IMR-90 (cell line): ENCODE results near the gene TMED8. TPM values are rescaled to one million over a fixed set of nuclear protein-coding genes. Genes with fewer than 3 reads are reported as not detected.

Source experiments
- ATAC-seq: fragments of 200-7000 bp; cut with Tn5 transposase; 2 replicates; pipeline ENCODE4 v1.9.1; 2020; ENCODE audit warnings: low read depth, mild to moderate bottlenecking, moderate library complexity
- BruUV-seq: library from RNA; stranded (reverse); fragments of 400-500 nt; replicated peaks from 2 replicates; lab custom pipeline; 2021; lab: Mats Ljungman, UMichigan
- CTCF ChIA-PET: fragments of 300-600 bp; formaldehyde crosslinking; extraction: SDS; loops from one replicate; lab custom pipeline; 2021; ENCODE audit warnings: antibody characterized with exemption; lab: Yijun Ruan, JAX
- POLR2A ChIA-PET: fragments of 300-600 bp; sonication (Branson Sonifier 250); formaldehyde crosslinking; loops from one replicate; lab custom pipeline; 2022; ENCODE audit warnings: antibody characterized with exemption; ENCODE audit not compliant: unreplicated experiment; lab: Charles Lee
- DNase-seq: peaks from one replicate; pipeline ENCODE4 v3.0.0; 2013
- H2AFZ ChIP-seq: replicated peaks from 2 replicates; pipeline ENCODE3; 2013; ENCODE audit warnings: low read length, mild to moderate bottlenecking; ENCODE audit not compliant: poor library complexity
- H2AK5ac ChIP-seq: 2 replicates; pipeline ENCODE4 v1.6.1; 2013; ENCODE audit warnings: low read depth, low read length, inconsistent platforms
- H2AK9ac ChIP-seq: replicated peaks from 2 replicates; pipeline ENCODE3; 2013; ENCODE audit warnings: mild to moderate bottlenecking, low read depth, low read length, moderate library complexity; ENCODE audit not compliant: poor library complexity
- H2BK120ac ChIP-seq: 2 replicates; pipeline ENCODE4 v1.6.1; 2013; ENCODE audit warnings: low read depth, low read length, inconsistent platforms
- H2BK15ac ChIP-seq: 3 replicates; pipeline ENCODE4 v1.6.1; 2013; ENCODE audit warnings: low read depth, low read length, inconsistent platforms
- H2BK20ac ChIP-seq: 2 replicates; pipeline ENCODE4 v1.6.1; 2013; ENCODE audit warnings: low read depth, mild to moderate bottlenecking, inconsistent platforms, low read length, moderate library complexity
- H2BK5ac ChIP-seq: 2 replicates; pipeline ENCODE4 v1.6.1; 2013; ENCODE audit warnings: mild to moderate bottlenecking, low read depth, low read length, inconsistent platforms; ENCODE audit not compliant: poor library complexity, severe bottlenecking
- H3K14ac ChIP-seq: replicated peaks from 2 replicates; pipeline ENCODE4 v1.6.1; 2013; ENCODE audit warnings: low read depth, low read length, inconsistent platforms
- H3K18ac ChIP-seq: 2 replicates; pipeline ENCODE4 v1.6.1; 2013; ENCODE audit warnings: low read depth, low read length, control low read depth
- H3K23ac ChIP-seq: 2 replicates; pipeline ENCODE4 v1.6.1; 2013; ENCODE audit warnings: low read depth, low read length, inconsistent platforms
- H3K27ac ChIP-seq: 2 replicates; pipeline ENCODE4 v1.5.1; 2013; ENCODE audit warnings: mild to moderate bottlenecking, control low read depth, low read length; ENCODE audit not compliant: insufficient read depth
- H3K27me3 ChIP-seq: 2 replicates; pipeline ENCODE4 v1.6.1; 2013; ENCODE audit warnings: low read length; ENCODE audit not compliant: control insufficient read depth, insufficient read depth
- H3K36me3 ChIP-seq: 2 replicates; pipeline ENCODE4 v1.6.1; 2013; ENCODE audit warnings: low read length, mixed read lengths; ENCODE audit not compliant: control insufficient read depth, insufficient read depth
- H3K4ac ChIP-seq: 2 replicates; pipeline ENCODE4 v1.6.1; 2013; ENCODE audit warnings: low read depth, low read length, inconsistent platforms
- H3K4me1 ChIP-seq: 2 replicates; pipeline ENCODE4 v1.6.1; 2013; ENCODE audit warnings: low read length, mixed read lengths; ENCODE audit not compliant: control insufficient read depth, insufficient read depth
- H3K4me2 ChIP-seq: 2 replicates; pipeline ENCODE4 v1.6.1; 2013; ENCODE audit warnings: low read depth, mild to moderate bottlenecking, control low read depth, low read length, moderate library complexity
- H3K4me3 ChIP-seq: 2 replicates; pipeline ENCODE4 v1.5.1; 2013; ENCODE audit warnings: low read depth, mild to moderate bottlenecking, control low read depth, low read length, moderate library complexity; ENCODE audit not compliant: insufficient read depth
- H3K56ac ChIP-seq: 2 replicates; pipeline ENCODE4 v1.6.1; 2013; ENCODE audit warnings: low read length, inconsistent platforms; ENCODE audit not compliant: insufficient read depth; ENCODE audit errors: extremely low read depth
- H3K79me1 ChIP-seq, 2 experiments: 2 replicates each; pipeline ENCODE4 v1.6.1; 2013; ENCODE audit warnings: low read length in 2 of 2, inconsistent platforms in 1 of 2, low read depth in 1 of 2
- H3K9ac ChIP-seq: 2 replicates; pipeline ENCODE4 v1.6.1; 2013; ENCODE audit warnings: low read depth, low read length, control low read depth
- H3K9me1 ChIP-seq: 2 replicates; pipeline ENCODE4 v1.6.1; 2013; ENCODE audit warnings: low read length, inconsistent platforms; ENCODE audit not compliant: insufficient read depth
- H3K9me3 ChIP-seq: 2 replicates; pipeline ENCODE4 v1.6.1; 2013; ENCODE audit warnings: low read length; ENCODE audit not compliant: control insufficient read depth, insufficient read depth
- H4K20me1 ChIP-seq: 2 replicates; pipeline ENCODE4 v1.6.1; 2013; ENCODE audit warnings: low read length, inconsistent platforms; ENCODE audit not compliant: insufficient read depth
- H4K5ac ChIP-seq: 2 replicates; pipeline ENCODE4 v1.6.1; 2013; ENCODE audit warnings: mild to moderate bottlenecking, low read depth, low read length, control low read depth
- H4K8ac ChIP-seq, 2 experiments: 2 replicates each; pipeline ENCODE4 v1.6.1; 2013; ENCODE audit warnings: low read depth in 2 of 2, low read length in 2 of 2, control low read depth in 1 of 2, inconsistent platforms in 1 of 2
- H4K91ac ChIP-seq: 2 replicates; pipeline ENCODE4 v1.6.1; 2013; ENCODE audit warnings: low read depth, low read length, inconsistent platforms; ENCODE audit not compliant: insufficient read depth
- BHLHE40 ChIP-seq: fragments of 150-350 bp; IDR thresholded peaks from 2 replicates; pipeline ENCODE4 v1.6.1; 2016; ENCODE audit warnings: mild to moderate bottlenecking, low read depth, low read length
- WGBS, 2 experiments: methylation state at CpG; one replicate each; pipeline versions ENCODE4 v1.1.5 to v1.1.7; 2013; ENCODE audit warnings: missing lambda C conversion rate in 2 of 2; ENCODE audit not compliant: insufficient read length in 1 of 2; ENCODE audit errors: extremely low coverage in 2 of 2; 5-methylcytosine and 5-hydroxymethylcytosine counted together
- dilution Hi-C: fragments of 300-500 bp; cut with HindIII; formaldehyde crosslinking; loops from one replicate; pipeline ENCODE4 v1.14.3; 2018; ENCODE audit warnings: low sequenced_read_pairs; ENCODE audit not compliant: unreplicated experiment
- in situ Hi-C: fragments of 300-500 bp; cut with MboI; formaldehyde crosslinking; loops from 3 replicates; pipeline ENCODE4 v1.14.3; 2019; ENCODE audit warnings: low sequenced_read_pairs, inconsistent platforms, mixed read lengths
- intact Hi-C: fragments of 100-400 bp; cut with micrococcal nuclease; formaldehyde crosslinking; loops from 2 replicates; pipeline ENCODE4 v1.10.0; 2022
- polyA plus RNA-seq, 3 experiments: library from polyadenylated mRNA; depleted of rRNA; stranded (reverse); fragments of >200 nt; gene quantifications; 2 replicates each; pipeline ENCODE4 v1.2.3, GENCODE V29; 2012; ENCODE audit warnings: low replicate concordance in 1 of 3
- total RNA-seq: library from RNA; depleted of rRNA; stranded (reverse); fragments of >200 nt; gene quantifications from 2 replicates; pipeline ENCODE4 v1.2.3, GENCODE V29; 2012

The TMED8 gene
- total and polyA plus RNA-seq, 2 of the 4 experiments (the other 2 are of a cell fraction) = 2.2 to 5.0 TPM

- Histone ChIP-seq H3K56ac (no peak overlapping the region), H2BK15ac (no peak overlapping the region), H4K20me1 (no peaks in the 10 kb centered on the region), H2BK120ac (no peak overlapping the region), H2AK5ac (no peak overlapping the region), H3K4me3 (no peak overlapping the region), H2AFZ (no peak overlapping the region), H4K5ac (no peak overlapping the region), H3K9me1 (no peaks in the 10 kb centered on the region), H3K4me2 (no peak overlapping the region), H3K9ac (no peak overlapping the region), H4K91ac (no peak overlapping the region), H3K4ac (no peak overlapping the region), H4K8ac (no peak overlapping the region), H3K27ac (no peak overlapping the region), H3K18ac (no peak overlapping the region), H2AK9ac (no peak overlapping the region), H3K23ac (no peak overlapping the region), H2BK20ac (no peak overlapping the region), H3K27me3 (peaks cover 10% of the 10 kb centered on the region), H3K4me1 (no peaks in the 10 kb centered on the region), H3K79me1 (no peaks in the 10 kb centered on the region), H3K36me3 (no peaks in the 10 kb centered on the region), H3K14ac (no peak overlapping the region), H3K9me3 (no peaks in the 10 kb centered on the region), H2BK5ac (no peak overlapping the region)
- in situ Hi-C loops (no loop called here), dilution Hi-C loops (no loop called here), intact Hi-C loops (no loop called here)
- ChIA-PET CTCF (interaction anchor here (0.5 kb wide), 1 partner anchor 17 kb away, joined by 6 read pairs; no protein-coding TSS in a partner anchor), POLR2A (no interaction called here)
- TF ChIP-seq BHLHE40 = no peak
- WGBS, 2 experiments = no CpG with 5 or more reads among the region's 3 CpGs
- BruUV-seq = no TSS peak
- ATAC-seq = no peak
- DNase-seq = no peak
Measured at GRCh38 chr14:77406086-77406485, 29.2 kb upstream of the TMED8 start.
